ENCODE data around the gene MIDN.

MIDN gene

GRCh38 chr19:1222394-1222793, 26.0 kb upstream of the MIDN start:
- TF ChIP-seq CTCF (IDR thresholded peaks at IDR 0.05; ENCODE audit: borderline replicate concordance, insufficient read depth, low read depth, low read length), result peak; percentile 35; the same call in 1 of the 2 replicates
- no peak overlapping the region for H3K4me3 ChIP-seq (ENCODE audit: low read depth, low read length)

GRCh38 chr19:1223018-1223855, 25.1 kb upstream of the MIDN start:
- no peak overlapping the region for H3K4me3 ChIP-seq (ENCODE audit: low read depth, low read length)
- TF ChIP-seq CTCF (IDR thresholded peaks at IDR 0.05; ENCODE audit: borderline replicate concordance, insufficient read depth, low read depth, low read length), result peak; percentile 69

- TF ChIP-seq CTCF (IDR thresholded peaks at IDR 0.05; ENCODE audit: borderline replicate concordance, insufficient read depth, low read depth, low read length), result no peak
- no peak overlapping the region for H3K4me3 ChIP-seq (ENCODE audit: low read depth, low read length)
Observed at GRCh38 chr19:1224047-1224825, 24.1 kb upstream of the MIDN start.

- TF ChIP-seq CTCF (IDR thresholded peaks at IDR 0.05; ENCODE audit: borderline replicate concordance, insufficient read depth, low read depth, low read length), result no peak
- H3K4me3 ChIP-seq (ENCODE audit: low read depth, low read length), result no peak overlapping the region
Observed at GRCh38 chr19:1224847-1225246, 23.5 kb upstream of the MIDN start.

GRCh38 chr19:1225440-1226226, 22.8 kb upstream of the MIDN start:
- no peak for TF ChIP-seq CTCF (IDR thresholded peaks at IDR 0.05; ENCODE audit: borderline replicate concordance, insufficient read depth, low read depth, low read length)
- no peak overlapping the region for H3K4me3 ChIP-seq (ENCODE audit: low read depth, low read length)

- TF ChIP-seq CTCF (IDR thresholded peaks at IDR 0.05; ENCODE audit: borderline replicate concordance, insufficient read depth, low read depth, low read length), result no peak
- H3K4me3 ChIP-seq (ENCODE audit: low read depth, low read length), result no peak overlapping the region
Observed at GRCh38 chr19:1226227-1226518, 22.2 kb upstream of the MIDN start.
